Esophagus squamous epithelium (tissue), 5 donors: Measurements from ENCODE around the gene ERI2. TPM values are rescaled to one million over a fixed set of nuclear protein-coding genes. Genes with fewer than 3 reads are reported as not detected.

ENCODE experiments used
- DNase-seq: peaks from one replicate; lab custom pipeline; 2025; lab: John Stamatoyannopoulos, UW
- H3K27ac ChIP-seq, 4 donors: fragments of 200-600 bp; sonication (generic); one replicate each; pipeline ENCODE4 v1.5.1; 2016 to 2019; ENCODE audit warnings: mild to moderate bottlenecking in 1 of 4
- H3K27me3 ChIP-seq, 4 donors: fragments of 200-600 bp; sonication (generic); 1 replicate in 3 of 4; 2 replicates in 1 of 4; pipeline versions ENCODE4 v1.5.1 to v1.6.0; 2017 to 2021; ENCODE audit warnings: antibody characterized with exemption in 1 of 4
- H3K36me3 ChIP-seq, 3 donors: fragments of 200-600 bp; sonication (generic); one replicate each; pipeline ENCODE4 v1.5.1; 2016 to 2019
- H3K4me1 ChIP-seq, 3 donors: fragments of 200-600 bp; sonication (generic); one replicate each; pipeline ENCODE4 v1.5.1; 2017 to 2019
- H3K4me3 ChIP-seq, 4 donors: fragments of 200-600 bp; sonication (generic); 1 replicate in 3 of 4; 2 replicates in 1 of 4; pipeline ENCODE4 v1.5.1; 2016 to 2019; ENCODE audit warnings: mild to moderate bottlenecking in 2 of 4, moderate library complexity in 1 of 4
- H3K9me3 ChIP-seq, 3 donors: fragments of 200-600 bp; sonication (generic); one replicate each; pipeline ENCODE4 v1.5.1; 2016 to 2019
- POLR2A ChIP-seq, 4 donors: fragments of 450-650 bp; IDR thresholded peaks; one replicate each; pipeline ENCODE4 v1.6.1; 2017; ENCODE audit warnings: antibody characterized with exemption in 4 of 4, mild to moderate bottlenecking in 4 of 4, moderate library complexity in 3 of 4
- WGBS, 2 donors: methylation state at CpG; one replicate each; pipeline ENCODE4 v1.1.5; 2018; 5-methylcytosine and 5-hydroxymethylcytosine counted together
- intact Hi-C: fragments of 100-400 bp; cut with DNase I; formaldehyde crosslinking; loops from one replicate; pipeline ENCODE4 v1.15.0; 2022
- total RNA-seq, 4 donors: library from RNA; depleted of rRNA; stranded (reverse); fragments of >200 nt; gene quantifications; one replicate each; pipeline ENCODE4 v1.1.0, GENCODE V29; 2016
- TF ChIP-seq, protein P1 (sequence below), 6 experiments: fragments of 450-650 bp in 4 of 6; fragments of 200-600 bp in 2 of 6; sonication (generic) in 2 of 6; IDR thresholded peaks; one replicate each; pipeline ENCODE4 v1.5.1; 2016 to 2019; ENCODE audit warnings: antibody characterized with exemption in 6 of 6, mild to moderate bottlenecking in 4 of 6, moderate library complexity in 4 of 6
- donor health status: DM: yes; HTN: yes; CAD: no.

Gene ERI2
- total RNA-seq, 4 donors from 2014 or later: 12.5 to 20.0 (median 19.0) TPM

DNA sequence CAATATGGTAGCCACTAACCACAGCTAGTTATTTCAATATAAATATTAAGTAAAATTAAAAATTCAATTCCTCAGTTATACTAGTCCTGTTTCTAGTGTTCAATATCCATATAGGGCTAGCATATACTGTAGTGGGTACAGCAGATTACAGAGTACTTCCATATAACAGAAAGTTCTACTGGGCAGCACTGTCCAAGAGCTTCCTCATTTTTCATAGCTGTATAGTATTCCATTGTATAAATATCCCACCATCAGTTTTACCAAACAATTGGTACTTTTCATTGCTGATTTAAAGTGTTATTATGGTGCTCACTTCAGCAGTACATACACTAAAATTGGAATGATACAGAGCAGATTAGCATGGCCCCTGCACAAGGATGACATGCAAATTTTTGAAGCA is 22.1 kb downstream of the ERI2 start:
- H3K27ac ChIP-seq: no peak overlapping the region
- no peak overlapping the region for H3K4me3 ChIP-seq
- H3K4me1 ChIP-seq: no peaks in the 10 kb centered on the region
- no peak for DNase-seq
- intact Hi-C loops: no loop called here
- H3K9me3 ChIP-seq: no peaks in the 10 kb centered on the region
- H3K36me3 ChIP-seq: peaks cover 0 to 12% (median 0%) of the 10 kb centered on the region in 3 donors
- no peaks in the 10 kb centered on the region for H3K27me3 ChIP-seq
- TF ChIP-seq, protein P1, sequence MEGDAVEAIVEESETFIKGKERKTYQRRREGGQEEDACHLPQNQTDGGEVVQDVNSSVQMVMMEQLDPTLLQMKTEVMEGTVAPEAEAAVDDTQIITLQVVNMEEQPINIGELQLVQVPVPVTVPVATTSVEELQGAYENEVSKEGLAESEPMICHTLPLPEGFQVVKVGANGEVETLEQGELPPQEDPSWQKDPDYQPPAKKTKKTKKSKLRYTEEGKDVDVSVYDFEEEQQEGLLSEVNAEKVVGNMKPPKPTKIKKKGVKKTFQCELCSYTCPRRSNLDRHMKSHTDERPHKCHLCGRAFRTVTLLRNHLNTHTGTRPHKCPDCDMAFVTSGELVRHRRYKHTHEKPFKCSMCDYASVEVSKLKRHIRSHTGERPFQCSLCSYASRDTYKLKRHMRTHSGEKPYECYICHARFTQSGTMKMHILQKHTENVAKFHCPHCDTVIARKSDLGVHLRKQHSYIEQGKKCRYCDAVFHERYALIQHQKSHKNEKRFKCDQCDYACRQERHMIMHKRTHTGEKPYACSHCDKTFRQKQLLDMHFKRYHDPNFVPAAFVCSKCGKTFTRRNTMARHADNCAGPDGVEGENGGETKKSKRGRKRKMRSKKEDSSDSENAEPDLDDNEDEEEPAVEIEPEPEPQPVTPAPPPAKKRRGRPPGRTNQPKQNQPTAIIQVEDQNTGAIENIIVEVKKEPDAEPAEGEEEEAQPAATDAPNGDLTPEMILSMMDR (IDR thresholded peaks at IDR 0.05): no peak
- TF ChIP-seq POLR2A (IDR thresholded peaks at IDR 0.05): no peak

DNA sequence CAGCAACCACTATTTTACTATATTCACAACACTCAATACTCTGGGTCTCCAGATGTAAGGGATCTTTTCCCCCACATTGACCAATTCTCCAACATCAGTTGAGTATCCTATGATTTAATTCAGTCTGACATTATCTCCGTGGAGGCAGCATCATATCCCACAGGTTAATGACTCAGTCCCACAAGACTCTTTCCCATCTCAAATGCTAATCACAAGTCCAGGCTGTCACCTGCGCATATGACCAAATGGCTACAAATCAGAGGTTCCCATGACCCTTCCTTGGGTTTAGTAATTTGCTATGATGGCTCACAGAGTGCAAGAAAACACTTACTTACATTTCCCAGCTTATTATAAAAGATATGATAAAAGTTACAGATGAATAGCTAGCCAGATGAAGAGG is 23.8 kb downstream of the ERI2 start:
- TF ChIP-seq, protein P1 (IDR thresholded peaks at IDR 0.05): no peak
- TF ChIP-seq POLR2A (IDR thresholded peaks at IDR 0.05): no peak
- Histone ChIP-seq H3K36me3 (peaks cover 0 to 12% (median 0%) of the 10 kb centered on the region in 3 donors), H3K27ac (no peak overlapping the region), H3K4me3 (no peak overlapping the region), H3K4me1 (no peaks in the 10 kb centered on the region), H3K9me3 (no peaks in the 10 kb centered on the region), H3K27me3 (no peaks in the 10 kb centered on the region)
- 88 to 92% methylated on average over 2 of the region's 2 CpGs for WGBS, 2 donors
- DNase-seq: no peak
- intact Hi-C loops: no loop called here

DNA sequence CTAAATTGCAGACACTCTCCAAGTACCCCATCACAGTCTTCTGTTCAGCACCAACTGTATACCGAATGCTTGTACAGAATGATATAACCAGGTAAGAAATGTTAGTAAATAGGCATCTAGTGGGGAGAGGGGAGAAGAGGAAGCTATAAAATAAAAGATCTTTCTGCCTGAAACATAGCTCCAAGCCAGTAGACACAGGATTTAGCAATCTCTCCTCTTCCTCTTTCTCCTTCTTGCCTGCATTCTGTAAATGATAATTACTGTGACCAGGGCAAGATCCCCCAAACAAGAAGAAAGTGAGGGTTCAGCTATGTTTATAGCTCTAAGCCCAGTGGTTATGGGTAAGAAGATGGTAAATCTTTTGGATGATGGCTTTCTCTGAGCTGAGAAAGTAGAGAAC is 24.6 kb downstream of the ERI2 start:
- Histone ChIP-seq H3K36me3 (peaks cover 0 to 12% (median 0%) of the 10 kb centered on the region in 3 donors), H3K4me1 (no peaks in the 10 kb centered on the region), H3K4me3 (no peak overlapping the region), H3K27me3 (no peaks in the 10 kb centered on the region), H3K27ac (no peak overlapping the region), H3K9me3 (no peaks in the 10 kb centered on the region)
- no peak for TF ChIP-seq POLR2A (IDR thresholded peaks at IDR 0.05)
- TF ChIP-seq, protein P1 (IDR thresholded peaks at IDR 0.05): no peak
- 67 to 74% methylated on average over 1 of the region's 1 CpG for WGBS, 2 donors
- intact Hi-C loops: no loop called here
- DNase-seq: no peak

DNA sequence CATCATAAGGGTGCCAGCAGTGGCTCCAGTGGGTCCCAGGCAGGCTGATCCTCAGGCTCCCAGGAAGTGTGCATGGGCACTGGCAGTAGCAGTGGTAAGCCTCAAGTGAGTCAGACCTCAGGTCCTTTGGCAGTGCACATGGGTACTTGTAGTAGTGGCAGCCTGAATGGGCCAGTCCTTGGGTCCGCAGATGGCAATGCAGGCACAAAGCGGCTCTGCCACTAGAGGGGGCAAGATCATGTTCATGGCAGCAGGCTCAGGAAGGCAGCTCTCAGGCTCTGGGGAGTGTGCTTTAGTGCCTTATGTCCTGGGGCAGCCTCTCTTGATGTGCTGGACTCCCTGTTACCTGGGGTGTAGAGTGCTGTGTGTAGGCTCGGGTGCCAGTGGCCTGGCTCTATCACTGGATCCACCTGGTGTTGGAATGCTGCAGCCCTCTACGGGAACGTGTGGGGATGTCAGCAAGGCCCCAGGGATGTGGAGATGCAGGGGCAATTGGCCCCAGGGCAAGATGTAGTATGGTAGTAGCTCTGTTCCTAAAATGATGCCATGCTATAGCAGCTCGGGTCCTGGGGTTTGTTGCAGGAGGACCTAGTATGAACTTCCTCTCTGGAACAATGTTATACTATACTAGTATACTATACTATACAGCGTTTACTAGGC is 31.4 kb downstream of the ERI2 start:
- Histone ChIP-seq H3K4me3 (no peak overlapping the region), H3K27me3 (no peaks in the 10 kb centered on the region), H3K27ac (no peak overlapping the region), H3K36me3 (peaks cover 0 to under 1% (median 0%) of the 10 kb centered on the region in 3 donors), H3K9me3 (no peaks in the 10 kb centered on the region), H3K4me1 (no peaks in the 10 kb centered on the region)
- intact Hi-C loops: no loop called here
- 70 to 75% methylated on average over 3 of the region's 7 CpGs for WGBS, 2 donors
- no peak for DNase-seq
- TF ChIP-seq, protein P1 (IDR thresholded peaks at IDR 0.05): peak; percentile 17 to 65 (median 34)
- no peak for TF ChIP-seq POLR2A (IDR thresholded peaks at IDR 0.05)

DNA sequence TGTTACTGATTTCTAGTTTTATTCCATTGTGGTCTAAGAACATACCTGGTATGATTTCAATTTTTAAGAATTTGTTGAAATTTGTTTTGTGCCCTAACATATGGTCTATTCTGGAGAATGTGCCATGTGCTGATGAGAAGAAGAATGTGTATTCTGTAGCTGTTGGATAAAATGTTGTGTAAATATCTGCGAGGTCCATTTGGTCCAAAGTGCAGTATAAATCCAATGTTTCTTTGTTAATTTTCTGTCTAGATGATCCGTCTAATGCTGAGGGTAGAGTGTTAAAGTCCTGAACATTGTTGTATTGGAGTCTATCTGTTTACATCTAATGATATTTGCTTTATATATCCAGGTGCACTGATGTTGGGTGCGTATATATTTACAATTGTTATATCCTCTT is 32.6 kb downstream of the ERI2 start:
- Histone ChIP-seq H3K4me3 (no peak overlapping the region), H3K36me3 (no peaks in the 10 kb centered on the region), H3K9me3 (no peaks in the 10 kb centered on the region), H3K27me3 (no peaks in the 10 kb centered on the region), H3K27ac (no peak overlapping the region), H3K4me1 (no peaks in the 10 kb centered on the region)
- DNase-seq: no peak
- 81 to 91% methylated on average over 3 of the region's 3 CpGs for WGBS, 2 donors
- TF ChIP-seq, protein P1 (IDR thresholded peaks at IDR 0.05): no peak
- no peak for TF ChIP-seq POLR2A (IDR thresholded peaks at IDR 0.05)
- intact Hi-C loops: no loop called here
